ENCODE results near the gene CORO7.

Gene CORO7

DNA sequence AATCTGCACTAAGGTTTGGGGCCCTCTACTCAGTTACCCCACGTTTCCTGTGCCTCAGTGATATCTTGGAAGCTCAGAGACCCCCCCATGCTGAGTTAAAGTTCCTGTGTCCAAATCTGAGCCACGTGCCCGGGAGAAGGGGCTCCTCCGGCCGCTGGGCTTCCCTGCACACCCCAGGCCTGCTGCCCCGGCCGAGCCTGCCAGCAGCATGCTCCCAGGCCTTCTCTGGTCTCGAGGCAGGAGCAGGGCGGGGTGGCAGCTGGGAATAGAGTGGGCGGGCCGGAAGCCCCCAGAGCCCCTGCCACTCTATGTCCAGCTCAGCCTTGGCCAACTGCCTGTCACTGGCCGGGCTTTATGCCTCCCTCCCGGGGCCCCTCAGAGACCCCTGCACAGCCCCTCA, 50.4 kb downstream of the CORO7 start:
- Histone ChIP-seq H3K4me1 (ENCODE audit: low read length) (no peaks in the 10 kb centered on the region), H3K9ac (ENCODE audit: low read length) (no peak overlapping the region), H3K27ac (ENCODE audit: low read length) (no peak overlapping the region), H4K20me1 (ENCODE audit: insufficient read depth, low read length) (peaks cover 2% of the 10 kb centered on the region; the same call in 1 of the 2 replicates), H3K4me3 (ENCODE audit: low read length) (no peak overlapping the region), H3K36me3 (replicated peaks; ENCODE audit: low read depth, low read length) (peaks cover 4% of the 10 kb centered on the region), H3K4me2 (ENCODE audit: low read length) (no peak overlapping the region), H3K27me3 (ENCODE audit: low read depth, low read length) (no peaks in the 10 kb centered on the region), H3K9me3 (ENCODE audit: insufficient read depth, low read length) (no peaks in the 10 kb centered on the region), H2AFZ (ENCODE audit: low read depth, low read length) (no peak overlapping the region), H3K79me2 (ENCODE audit: low read length) (no peaks in the 10 kb centered on the region)
- no peak for TF ChIP-seq EZH2phosphoT487 (IDR thresholded peaks at IDR 0.05; ENCODE audit: low read depth)
- TF ChIP-seq, protein P1, sequence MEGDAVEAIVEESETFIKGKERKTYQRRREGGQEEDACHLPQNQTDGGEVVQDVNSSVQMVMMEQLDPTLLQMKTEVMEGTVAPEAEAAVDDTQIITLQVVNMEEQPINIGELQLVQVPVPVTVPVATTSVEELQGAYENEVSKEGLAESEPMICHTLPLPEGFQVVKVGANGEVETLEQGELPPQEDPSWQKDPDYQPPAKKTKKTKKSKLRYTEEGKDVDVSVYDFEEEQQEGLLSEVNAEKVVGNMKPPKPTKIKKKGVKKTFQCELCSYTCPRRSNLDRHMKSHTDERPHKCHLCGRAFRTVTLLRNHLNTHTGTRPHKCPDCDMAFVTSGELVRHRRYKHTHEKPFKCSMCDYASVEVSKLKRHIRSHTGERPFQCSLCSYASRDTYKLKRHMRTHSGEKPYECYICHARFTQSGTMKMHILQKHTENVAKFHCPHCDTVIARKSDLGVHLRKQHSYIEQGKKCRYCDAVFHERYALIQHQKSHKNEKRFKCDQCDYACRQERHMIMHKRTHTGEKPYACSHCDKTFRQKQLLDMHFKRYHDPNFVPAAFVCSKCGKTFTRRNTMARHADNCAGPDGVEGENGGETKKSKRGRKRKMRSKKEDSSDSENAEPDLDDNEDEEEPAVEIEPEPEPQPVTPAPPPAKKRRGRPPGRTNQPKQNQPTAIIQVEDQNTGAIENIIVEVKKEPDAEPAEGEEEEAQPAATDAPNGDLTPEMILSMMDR (IDR thresholded peaks at IDR 0.05; ENCODE audit: low read depth, low read length): no peak

DNA sequence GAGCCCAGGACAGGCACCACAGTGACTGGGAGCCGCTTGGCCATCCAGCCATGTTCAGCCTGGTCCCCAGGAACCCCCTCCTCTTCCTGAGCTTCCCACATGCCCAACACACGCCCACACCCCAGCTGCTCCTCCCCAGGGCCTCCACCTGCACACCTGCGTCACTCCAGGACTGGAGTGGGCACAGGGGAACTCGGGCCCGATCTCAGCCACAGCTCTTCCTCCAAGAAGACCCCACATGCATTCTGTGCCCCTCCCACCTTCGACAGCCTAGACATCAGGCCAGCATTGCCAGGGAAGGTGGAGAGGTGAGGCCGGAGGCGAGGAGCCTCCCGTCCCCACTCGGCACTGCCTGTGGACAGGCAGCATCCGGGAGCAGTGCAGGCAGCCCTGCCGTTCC, 50.8 kb downstream of the CORO7 start:
- no peaks in the 10 kb centered on the region for H3K4me1 ChIP-seq (ENCODE audit: low read length)
- H3K9ac ChIP-seq (ENCODE audit: low read length): no peak overlapping the region
- H3K27ac ChIP-seq (ENCODE audit: low read length): no peak overlapping the region
- H3K79me2 ChIP-seq (ENCODE audit: low read length): no peaks in the 10 kb centered on the region
- H3K9me3 ChIP-seq (ENCODE audit: insufficient read depth, low read length): no peaks in the 10 kb centered on the region
- no peaks in the 10 kb centered on the region for H3K27me3 ChIP-seq (ENCODE audit: low read depth, low read length)
- TF ChIP-seq EZH2phosphoT487 (IDR thresholded peaks at IDR 0.05; ENCODE audit: low read depth): no peak
- TF ChIP-seq, protein P1 (IDR thresholded peaks at IDR 0.05; ENCODE audit: low read depth, low read length): no peak
- no peak overlapping the region for H3K4me3 ChIP-seq (ENCODE audit: low read length)
- no peak overlapping the region for H2AFZ ChIP-seq (ENCODE audit: low read depth, low read length)
- H3K36me3 ChIP-seq (replicated peaks; ENCODE audit: low read depth, low read length): peaks cover 4% of the 10 kb centered on the region
- no peaks in the 10 kb centered on the region for H4K20me1 ChIP-seq (ENCODE audit: insufficient read depth, low read length)
- no peak overlapping the region for H3K4me2 ChIP-seq (ENCODE audit: low read length)

DNA sequence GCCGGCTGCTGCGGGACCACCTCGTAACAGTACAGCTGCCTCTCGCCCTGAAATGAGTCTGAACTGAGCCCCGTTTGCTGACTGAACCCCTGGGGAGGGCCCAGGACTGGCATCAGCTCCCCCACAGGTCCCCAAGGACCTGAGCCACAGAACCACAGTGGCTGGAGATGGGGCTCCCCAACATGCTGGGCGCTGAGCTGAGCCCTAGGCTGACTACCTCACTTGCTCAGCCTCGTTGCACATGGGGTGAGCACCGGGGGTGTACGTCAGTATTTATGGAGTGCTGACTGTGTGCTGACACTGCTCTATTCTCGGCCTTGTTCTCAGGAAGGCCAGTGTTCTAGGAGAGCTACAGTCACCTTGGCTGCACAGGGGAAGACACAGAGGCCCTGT, 51.4 kb downstream of the CORO7 start:
- Histone ChIP-seq H3K4me3 (ENCODE audit: low read length) (no peak overlapping the region), H3K9ac (ENCODE audit: low read length) (no peak overlapping the region), H2AFZ (ENCODE audit: low read depth, low read length) (no peak overlapping the region), H3K36me3 (replicated peaks; ENCODE audit: low read depth, low read length) (peaks cover 4% of the 10 kb centered on the region), H3K4me1 (ENCODE audit: low read length) (no peaks in the 10 kb centered on the region), H3K9me3 (ENCODE audit: insufficient read depth, low read length) (no peaks in the 10 kb centered on the region), H3K4me2 (ENCODE audit: low read length) (no peak overlapping the region), H3K27me3 (ENCODE audit: low read depth, low read length) (no peaks in the 10 kb centered on the region), H3K79me2 (ENCODE audit: low read length) (no peaks in the 10 kb centered on the region), H4K20me1 (ENCODE audit: insufficient read depth, low read length) (no peaks in the 10 kb centered on the region), H3K27ac (ENCODE audit: low read length) (no peak overlapping the region)
- no peak for TF ChIP-seq EZH2phosphoT487 (IDR thresholded peaks at IDR 0.05; ENCODE audit: low read depth)
- TF ChIP-seq, protein P1 (IDR thresholded peaks at IDR 0.05; ENCODE audit: low read depth, low read length): no peak

DNA sequence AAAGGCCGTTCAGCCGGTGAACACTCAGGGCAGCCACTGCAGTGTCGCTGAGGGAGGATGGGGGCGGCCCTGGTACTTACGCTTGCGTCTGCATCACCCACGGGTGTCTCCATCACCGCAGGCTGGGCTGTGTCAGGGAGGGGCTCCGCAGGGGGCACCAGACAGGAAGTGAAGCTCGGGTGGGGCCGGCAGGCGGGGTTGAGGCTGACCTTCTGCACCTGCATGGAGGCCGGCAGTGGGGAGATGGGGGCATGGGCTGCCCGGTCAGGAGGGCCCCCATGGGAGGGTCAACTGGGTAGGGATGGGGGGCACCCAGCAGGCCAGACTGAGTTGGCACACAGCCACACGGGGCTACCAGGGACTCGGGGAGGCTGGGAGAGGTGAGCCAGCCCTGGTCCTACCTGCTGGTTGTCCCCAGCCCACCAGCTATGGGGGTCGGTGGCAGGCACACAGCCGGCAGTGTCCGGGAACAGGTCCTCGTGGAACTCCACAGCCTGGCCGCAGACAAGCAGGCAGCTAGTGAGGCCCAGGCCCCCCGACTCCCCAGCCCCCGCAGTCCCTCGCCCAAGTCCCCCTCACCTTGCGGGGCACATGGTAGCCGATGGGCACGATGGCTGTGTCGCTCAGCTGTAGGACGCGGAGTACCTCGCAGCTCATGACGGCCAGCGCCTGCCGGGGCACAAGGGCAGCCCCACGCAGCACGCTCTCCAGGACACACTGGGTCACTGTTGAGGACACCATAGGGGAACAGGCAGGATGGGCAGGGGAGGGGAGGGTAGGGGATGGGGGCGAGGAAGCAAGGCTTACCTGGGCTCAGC, 52.0 kb downstream of the CORO7 start:
- no peak overlapping the region for H3K9ac ChIP-seq (ENCODE audit: low read length)
- peaks cover 4% of the 10 kb centered on the region for H3K36me3 ChIP-seq (replicated peaks; ENCODE audit: low read depth, low read length)
- H3K9me3 ChIP-seq (ENCODE audit: insufficient read depth, low read length): no peaks in the 10 kb centered on the region
- no peak overlapping the region for H3K4me3 ChIP-seq (ENCODE audit: low read length)
- no peaks in the 10 kb centered on the region for H3K4me1 ChIP-seq (ENCODE audit: low read length)
- H2AFZ ChIP-seq (ENCODE audit: low read depth, low read length): no peak overlapping the region
- H4K20me1 ChIP-seq (ENCODE audit: insufficient read depth, low read length): no peaks in the 10 kb centered on the region
- no peak overlapping the region for H3K4me2 ChIP-seq (ENCODE audit: low read length)
- H3K79me2 ChIP-seq (ENCODE audit: low read length): no peaks in the 10 kb centered on the region
- TF ChIP-seq EZH2phosphoT487 (IDR thresholded peaks at IDR 0.05; ENCODE audit: low read depth): no peak
- TF ChIP-seq, protein P1 (IDR thresholded peaks at IDR 0.05; ENCODE audit: low read depth, low read length): no peak
- H3K27me3 ChIP-seq (ENCODE audit: low read depth, low read length): no peaks in the 10 kb centered on the region
- no peak overlapping the region for H3K27ac ChIP-seq (ENCODE audit: low read length)

Measured in OCI-LY3 (cell line).